Panc1 (cell line): ENCODE data around the gene VEGFA. TPM values are rescaled to one million over a fixed set of nuclear protein-coding genes. Genes with fewer than 3 reads are reported as not detected.

Experiments
- ATAC-seq: fragments of 200-7000 bp; cut with Tn5 transposase; 2 replicates; pipeline ENCODE4 v1.9.1; 2020; ENCODE audit warnings: mild to moderate bottlenecking, moderate library complexity
- BruUV-seq: library from RNA; stranded (reverse); fragments of 400-500 nt; replicated peaks from 2 replicates; lab custom pipeline; 2021; lab: Mats Ljungman, UMichigan
- CTCF ChIA-PET: fragments of 300-600 bp; sonication (Branson Sonifier 250); formaldehyde crosslinking; loops from one replicate; lab custom pipeline; 2022; ENCODE audit warnings: antibody characterized with exemption; lab: Charles Lee
- POLR2A ChIA-PET: fragments of 300-600 bp; sonication (Branson Sonifier 250); formaldehyde crosslinking; loops from one replicate; lab custom pipeline; 2022; ENCODE audit warnings: antibody characterized with exemption; lab: Charles Lee
- DNase-seq: peaks from one replicate; pipeline ENCODE4 v3.0.0-alpha.2; 2010; ENCODE audit warnings: low read depth, low spot score
- H3K27ac ChIP-seq: 2 replicates; pipeline ENCODE4 v1.5.1; 2011; ENCODE audit warnings: mild to moderate bottlenecking, low read length, inconsistent platforms
- H3K27me3 ChIP-seq: fragments of 200-500 bp; sonication (Bioruptor generic); 2 replicates; pipeline ENCODE4 v1.6.0; 2014; ENCODE audit warnings: low read length, inconsistent platforms; ENCODE audit not compliant: control insufficient read depth, insufficient read depth
- H3K36me3 ChIP-seq: fragments of 200-500 bp; sonication (Bioruptor generic); 2 replicates; pipeline ENCODE4 v1.5.1; 2014; ENCODE audit warnings: inconsistent platforms, mild to moderate bottlenecking, low read length, moderate library complexity; ENCODE audit not compliant: control insufficient read depth, insufficient read depth
- H3K4me1 ChIP-seq: 2 replicates; pipeline ENCODE4 v1.5.1; 2011; ENCODE audit warnings: inconsistent platforms, mild to moderate bottlenecking, low read length, moderate library complexity; ENCODE audit not compliant: control insufficient read depth, insufficient read depth
- H3K4me3 ChIP-seq, 2 experiments: 2 replicates each; pipeline ENCODE4 v1.5.1; 2011 to 2012; ENCODE audit warnings: low read depth in 2 of 2, low read length in 2 of 2, mild to moderate bottlenecking in 2 of 2, inconsistent platforms in 1 of 2, moderate library complexity in 1 of 2
- H3K9me3 ChIP-seq: fragments of 200-500 bp; sonication (Bioruptor generic); 2 replicates; pipeline ENCODE4 v1.5.1; 2014; ENCODE audit warnings: low read depth, mild to moderate bottlenecking, inconsistent platforms, low read length, moderate library complexity; ENCODE audit not compliant: control insufficient read depth, insufficient read depth
- CTCF ChIP-seq: fragments of 450-650 bp; IDR thresholded peaks from 2 replicates; pipeline ENCODE4 v1.5.1; 2017; ENCODE audit warnings: mild to moderate bottlenecking
- POLR2AphosphoS5 ChIP-seq: IDR thresholded peaks from 2 replicates; pipeline ENCODE4 v1.6.1; 2012; ENCODE audit warnings: mild to moderate bottlenecking, low read depth, low read length, moderate library complexity
- REST ChIP-seq, 2 experiments: IDR thresholded peaks; 2 replicates each; pipeline ENCODE4 v1.6.1; 2011 to 2012; ENCODE audit warnings: low read depth in 2 of 2, control low read depth in 1 of 2, low read length in 1 of 2, mild to moderate bottlenecking in 1 of 2, moderate library complexity in 1 of 2; ENCODE audit not compliant: insufficient read depth in 1 of 2
- SIN3A ChIP-seq: IDR thresholded peaks from 2 replicates; pipeline ENCODE4 v1.6.1; 2012; ENCODE audit warnings: low read depth, mild to moderate bottlenecking, low read length, moderate library complexity, borderline replicate concordance; ENCODE audit not compliant: insufficient read depth
- TCF7L2 ChIP-seq: IDR thresholded peaks from 2 replicates; pipeline ENCODE4 v1.6.1; 2011; ENCODE audit warnings: mild to moderate bottlenecking, low read depth, low read length, inconsistent platforms
- in situ Hi-C: cut with HindIII; loops from 2 replicates; pipeline ENCODE4 v1.10.0; 2016; ENCODE audit warnings: low sequenced_read_pairs, low pct_unique_long_range_greater_than_20kb
- intact Hi-C: fragments of 100-400 bp; cut with micrococcal nuclease; formaldehyde crosslinking; loops from one replicate; pipeline ENCODE4 v1.10.0; 2022; ENCODE audit not compliant: unreplicated experiment
- total RNA-seq: library from RNA; stranded (reverse); gene quantifications from one replicate; pipeline ENCODE4 v1.2.1, GENCODE V29; 2021; ENCODE audit not compliant: unreplicated experiment

VEGFA gene
- total RNA-seq, 1 experiment from 2014 or later = 98.7 TPM

GRCh38 chr6:43796168-43796567 lies 26.2 kb downstream of the VEGFA start:
- H3K4me1 ChIP-seq = peaks cover 11% of the 10 kb centered on the region
- no peak overlapping the region for H3K27ac ChIP-seq
- POLR2A ChIA-PET = no interaction called here
- ATAC-seq (no peak), DNase-seq (no peak)
- no peak for TF ChIP-seq TCF7L2
- TF ChIP-seq REST (IDR thresholded peaks at IDR 0.05; ENCODE audit: insufficient read depth in 1 of 2, low read depth in 2 of 2, low read length in 1 of 2) = no peak
- no peak for TF ChIP-seq CTCF
- no peak for TF ChIP-seq SIN3A
- BruUV-seq = no TSS peak
- H3K36me3 ChIP-seq = no peaks in the 10 kb centered on the region
- H3K9me3 ChIP-seq = no peaks in the 10 kb centered on the region
- no peak overlapping the region for H3K4me3 ChIP-seq
- in situ Hi-C loops = no loop called here
- no peaks in the 10 kb centered on the region for H3K27me3 ChIP-seq
- intact Hi-C loops = no loop called here
- CTCF ChIA-PET = interaction anchor here (1.0 kb wide), 1 partner anchor 26 kb away, joined by 3 read pairs; the partner anchor contains the start of gene VEGFA

GRCh38 chr6:43796903-43797890 lies 27.2 kb downstream of the VEGFA start:
- POLR2A ChIA-PET = no interaction called here
- in situ Hi-C loops = no loop called here
- CTCF ChIA-PET = no interaction called here

More at GRCh38 chr6:43796903-43797890, 27.2 kb downstream of the VEGFA start:
- H3K4me3 ChIP-seq = no peak overlapping the region
- intact Hi-C loops = no loop called here
- no peaks in the 10 kb centered on the region for H3K27me3 ChIP-seq
- no peaks in the 10 kb centered on the region for H3K36me3 ChIP-seq
- no peak overlapping the region for H3K27ac ChIP-seq
- H3K9me3 ChIP-seq = no peaks in the 10 kb centered on the region
- BruUV-seq = no TSS peak
- ATAC-seq = no peak
- no peak for TF ChIP-seq SIN3A
- TF ChIP-seq CTCF = no peak
- TF ChIP-seq POLR2AphosphoS5 = no peak
- TF ChIP-seq TCF7L2 = no peak
- no peak for TF ChIP-seq REST (IDR thresholded peaks at IDR 0.05; ENCODE audit: insufficient read depth in 1 of 2, low read depth in 2 of 2, low read length in 1 of 2)
- DNase-seq = no peak
- peaks cover 11% of the 10 kb centered on the region for H3K4me1 ChIP-seq
